HG03460 (cell line): ENCODE measurements around the gene KRT76.
"Not testable (repeated sequence)": the region's sequence is repeated elsewhere in the genome, so short reads cannot be mapped to it uniquely, and the experiment has no call there.

Experiments
- ATAC-seq: cut with Tn5 transposase; IDR thresholded peaks from one replicate; pipeline ENCODE4 v1.9.1; 2021; ENCODE audit not compliant: unreplicated experiment

KRT76 gene

GRCh38 chr12:52798003-52798670, 21.0 kb upstream of the KRT76 start:
- ATAC-seq, result no peak

DNA sequence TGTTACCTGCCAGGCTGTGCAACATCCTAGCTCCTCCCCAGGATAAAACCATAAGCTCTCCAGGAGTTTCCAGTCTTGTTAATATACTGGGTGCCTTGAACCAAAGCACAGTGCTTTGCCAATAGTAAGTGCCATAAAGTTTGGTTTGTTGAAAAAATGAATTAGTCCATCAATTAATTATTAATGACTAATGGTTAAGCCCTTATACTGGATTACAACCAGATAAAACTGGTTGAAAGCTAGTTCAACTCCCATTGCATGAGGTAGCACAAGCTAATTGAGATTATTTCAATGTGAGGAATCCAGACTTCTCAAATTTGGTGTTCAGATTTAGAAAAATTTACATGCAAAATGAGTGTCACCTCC, 20.4 kb upstream of the KRT76 start:
- no peak for ATAC-seq

GRCh38 chr12:52796839-52797528, 19.8 kb upstream of the KRT76 start:
- ATAC-seq, result no peak

DNA sequence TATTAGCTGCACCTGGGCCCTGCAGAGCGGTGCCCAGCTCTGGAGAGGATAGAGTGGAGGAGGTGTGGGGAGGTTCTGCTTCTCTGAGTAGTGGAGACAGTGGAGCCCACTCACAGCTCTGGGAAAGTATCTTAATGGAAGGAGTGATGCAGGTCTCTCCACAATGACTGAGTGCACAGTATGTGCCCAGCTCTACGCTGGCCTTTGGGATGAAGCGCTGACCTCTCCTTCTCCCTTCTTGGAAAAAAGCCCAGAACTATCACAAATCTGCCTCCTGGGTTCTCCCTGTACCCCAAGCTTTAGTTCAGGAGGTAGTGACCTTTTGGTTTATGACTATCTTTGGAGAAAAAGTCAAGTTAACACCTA, 19.3 kb upstream of the KRT76 start:
- no peak for ATAC-seq

GRCh38 chr12:52795694-52796428, 18.7 kb upstream of the KRT76 start, which contains the start of gene KRT3:
KRT3 (minus strand) TSS chr12:52796117; CDS start chr12:52796042, 75 bp downstream.
- no peak for ATAC-seq

GRCh38 chr12:52795332-52795674, 18.2 kb upstream of the KRT76 start:
- not testable (repeated sequence) for ATAC-seq

DNA sequence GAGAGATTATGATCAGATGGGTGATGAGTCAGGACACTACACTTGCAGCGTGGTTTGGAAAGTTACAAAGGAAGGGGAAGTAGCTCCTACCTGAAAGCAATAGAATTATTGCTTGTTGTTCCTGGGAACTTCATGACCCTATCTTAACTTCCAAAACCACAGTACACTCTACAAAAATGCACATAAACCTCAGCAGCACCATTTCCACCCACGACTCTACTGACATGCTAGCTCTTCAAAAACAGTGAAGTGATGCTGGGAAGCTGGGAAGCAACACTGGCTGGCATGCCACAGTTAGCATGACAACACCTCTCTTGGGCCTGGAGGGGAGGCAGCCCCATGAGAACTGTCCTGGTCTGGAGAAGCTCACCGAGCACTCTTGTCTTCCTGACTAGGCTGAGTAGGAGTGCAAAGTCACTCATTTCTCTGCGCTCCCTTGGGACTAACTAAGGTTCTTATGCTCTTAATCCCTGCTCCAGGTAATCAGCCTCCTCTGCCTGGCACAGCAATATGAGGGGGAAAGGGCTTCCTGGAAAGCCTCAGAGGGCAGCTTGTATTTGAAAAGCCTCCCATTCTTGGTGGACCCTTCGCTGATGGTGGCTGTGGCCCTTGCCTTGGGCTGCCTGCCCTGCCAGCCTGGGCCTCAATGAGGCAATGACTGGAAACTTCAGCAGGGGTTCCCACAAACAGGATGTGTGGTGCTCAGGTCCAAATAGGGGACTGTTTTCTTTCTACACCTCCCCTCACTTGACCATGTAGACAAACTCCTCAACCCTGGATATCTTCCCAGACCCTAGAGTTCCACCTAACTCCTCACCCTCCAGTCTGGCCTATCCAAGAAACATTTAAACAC, 17.6 kb upstream of the KRT76 start:
- ATAC-seq, result no peak

GRCh38 chr12:52792185-52793029, 15.3 kb upstream of the KRT76 start:
- ATAC-seq, result no peak

DNA sequence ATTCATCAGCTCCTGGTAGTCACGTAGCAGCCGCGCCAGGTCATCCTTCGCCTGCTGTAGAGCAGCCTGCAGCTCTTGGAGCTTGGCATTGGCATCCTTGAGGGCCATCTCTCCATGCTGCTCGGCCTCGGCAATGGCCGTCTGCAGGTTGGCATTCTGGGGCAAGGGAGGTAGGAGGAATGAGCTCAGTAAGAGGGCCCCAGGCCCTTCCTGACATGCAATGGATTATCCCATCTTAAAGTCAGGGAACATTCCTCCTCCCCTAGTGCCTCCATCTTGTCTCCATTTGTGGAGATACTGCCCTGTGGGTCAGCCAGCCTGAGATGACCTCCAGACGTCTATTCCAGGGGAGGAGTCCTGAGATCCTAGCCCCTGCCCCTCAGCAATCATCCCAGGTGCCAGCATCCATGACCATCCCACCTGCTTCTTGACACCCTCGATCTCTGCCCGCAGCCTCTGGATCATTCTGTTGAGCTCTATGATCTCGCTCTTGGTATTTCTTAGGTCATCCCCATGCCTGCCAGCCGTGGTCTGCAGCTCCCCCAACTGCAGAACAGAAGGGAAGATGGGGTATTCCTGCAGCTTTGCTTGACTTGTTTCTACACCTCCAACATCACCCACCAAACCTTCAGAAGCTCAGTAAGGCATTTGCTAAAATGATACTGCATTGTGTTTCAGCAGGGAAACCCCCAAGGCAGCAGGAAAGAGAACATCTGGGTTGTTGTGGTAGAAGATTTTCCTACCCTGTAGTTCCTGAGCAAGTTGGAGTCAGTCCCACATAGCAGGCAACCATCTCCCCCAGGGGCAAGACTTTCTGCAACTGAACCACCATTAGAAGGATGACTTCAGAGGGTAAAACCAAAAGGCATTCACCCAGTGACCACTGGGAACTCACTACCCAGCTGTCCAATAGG, 14.4 kb upstream of the KRT76 start:
- no peak for ATAC-seq

DNA sequence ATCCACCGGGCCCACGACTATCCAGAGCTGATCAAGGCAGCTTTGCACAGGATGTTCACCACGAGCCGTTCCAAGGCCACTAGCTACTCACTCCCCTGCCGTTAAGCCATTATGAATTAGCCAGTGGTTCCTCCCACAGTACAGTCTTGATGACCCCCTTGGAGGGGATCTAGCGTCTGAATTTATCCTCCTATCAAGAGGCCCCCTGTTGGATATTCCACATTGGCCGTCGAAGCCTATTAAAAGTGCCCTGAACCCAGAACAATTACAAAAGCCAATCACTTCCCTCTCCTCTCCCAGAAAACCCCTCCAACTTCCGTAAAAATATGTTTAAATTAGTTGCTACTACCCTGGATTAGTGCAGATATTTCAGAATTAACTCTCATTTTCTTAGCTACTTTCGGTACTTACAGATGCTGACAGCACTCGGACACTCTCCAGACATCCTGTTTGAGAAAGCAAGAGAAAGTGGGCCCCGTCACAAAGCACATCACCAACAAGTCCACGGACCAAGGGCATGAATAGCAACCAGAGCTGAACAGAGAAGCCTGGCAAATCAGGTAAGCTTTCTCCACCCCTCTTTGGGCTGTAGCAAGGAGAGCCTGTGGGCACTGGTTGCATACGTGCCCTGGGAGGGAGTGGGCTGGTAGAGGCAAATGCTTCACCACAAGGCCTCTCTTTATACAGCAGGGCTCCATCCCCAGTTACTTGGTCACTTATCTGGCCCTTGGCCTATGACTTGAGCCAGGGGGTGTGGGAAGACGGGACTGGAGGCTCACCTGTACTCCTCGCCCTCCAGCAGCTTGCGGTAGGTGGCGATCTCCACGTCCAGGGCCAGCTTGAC, 13.5 kb upstream of the KRT76 start:
- ATAC-seq, result no peak

- no peak for ATAC-seq
Measured at GRCh38 chr12:52789637-52790426, 12.7 kb upstream of the KRT76 start.

DNA sequence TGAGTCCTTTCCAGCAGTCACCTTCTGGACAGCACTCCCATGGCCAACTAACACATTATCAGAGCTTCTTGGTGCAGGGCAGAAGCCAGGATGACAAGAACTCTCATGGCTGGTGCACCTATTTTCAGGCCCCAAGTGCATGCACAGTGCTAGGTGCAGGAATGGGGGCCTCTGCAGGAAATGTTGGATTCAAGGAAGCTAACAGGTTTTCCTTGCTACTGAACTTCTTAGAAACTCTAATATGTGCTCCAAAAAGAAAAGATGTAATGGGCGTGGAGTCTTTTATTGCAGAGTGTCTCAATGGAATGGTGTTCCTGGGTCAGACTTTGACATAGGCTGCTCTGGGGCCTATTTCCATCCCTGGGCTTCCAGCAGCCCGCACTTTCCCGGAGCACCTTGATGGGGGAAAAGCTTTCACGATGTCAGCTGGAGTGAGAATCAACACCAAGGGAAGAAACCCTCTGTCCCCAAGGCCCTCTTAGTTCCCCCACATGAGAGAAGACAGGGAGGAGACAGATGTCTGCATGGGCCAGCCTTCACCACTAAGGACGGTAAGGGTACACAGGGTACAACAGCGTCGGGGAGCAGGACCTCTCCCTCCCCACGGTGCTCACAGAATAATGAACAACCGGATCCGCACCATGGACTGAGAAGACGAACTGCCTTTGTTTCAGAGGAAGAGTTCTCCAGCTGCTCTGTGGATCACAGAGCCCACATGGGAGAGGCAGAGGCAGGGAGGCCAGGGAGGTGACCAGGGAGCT, 11.9 kb upstream of the KRT76 start:
- no peak for ATAC-seq

DNA sequence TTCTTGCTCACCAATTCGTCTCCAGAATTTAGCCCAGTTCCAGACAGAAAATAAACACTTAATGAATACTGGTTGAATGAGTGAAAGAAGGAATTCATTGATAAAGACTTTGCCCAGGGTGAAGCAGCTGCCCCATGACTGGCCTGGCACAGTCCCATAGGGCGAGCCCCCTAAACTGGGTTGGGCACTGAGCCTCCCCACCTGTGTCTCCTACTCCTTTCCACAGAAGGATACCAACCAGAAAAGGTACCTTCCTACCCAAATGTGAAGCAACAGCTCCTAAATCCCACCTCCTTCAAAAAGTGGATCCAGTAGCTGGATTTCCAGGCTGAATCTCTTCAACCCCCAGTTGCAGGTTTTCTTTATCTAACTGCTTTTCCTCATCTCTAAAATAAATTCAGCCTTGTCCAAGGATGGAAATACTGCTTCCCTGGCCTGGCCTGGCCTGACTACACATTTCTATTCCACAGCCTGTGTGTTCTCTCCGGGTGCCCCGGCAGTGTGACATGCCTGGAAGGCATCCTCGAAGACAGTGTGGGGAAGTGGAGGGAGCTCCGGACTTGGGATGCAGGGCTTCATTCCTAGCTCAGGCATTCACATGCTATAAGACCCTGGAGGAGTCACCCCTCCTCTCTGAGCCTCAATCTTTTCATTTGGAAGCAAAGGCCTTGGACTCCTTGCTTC, 11.2 kb upstream of the KRT76 start:
- no peak for ATAC-seq

DNA sequence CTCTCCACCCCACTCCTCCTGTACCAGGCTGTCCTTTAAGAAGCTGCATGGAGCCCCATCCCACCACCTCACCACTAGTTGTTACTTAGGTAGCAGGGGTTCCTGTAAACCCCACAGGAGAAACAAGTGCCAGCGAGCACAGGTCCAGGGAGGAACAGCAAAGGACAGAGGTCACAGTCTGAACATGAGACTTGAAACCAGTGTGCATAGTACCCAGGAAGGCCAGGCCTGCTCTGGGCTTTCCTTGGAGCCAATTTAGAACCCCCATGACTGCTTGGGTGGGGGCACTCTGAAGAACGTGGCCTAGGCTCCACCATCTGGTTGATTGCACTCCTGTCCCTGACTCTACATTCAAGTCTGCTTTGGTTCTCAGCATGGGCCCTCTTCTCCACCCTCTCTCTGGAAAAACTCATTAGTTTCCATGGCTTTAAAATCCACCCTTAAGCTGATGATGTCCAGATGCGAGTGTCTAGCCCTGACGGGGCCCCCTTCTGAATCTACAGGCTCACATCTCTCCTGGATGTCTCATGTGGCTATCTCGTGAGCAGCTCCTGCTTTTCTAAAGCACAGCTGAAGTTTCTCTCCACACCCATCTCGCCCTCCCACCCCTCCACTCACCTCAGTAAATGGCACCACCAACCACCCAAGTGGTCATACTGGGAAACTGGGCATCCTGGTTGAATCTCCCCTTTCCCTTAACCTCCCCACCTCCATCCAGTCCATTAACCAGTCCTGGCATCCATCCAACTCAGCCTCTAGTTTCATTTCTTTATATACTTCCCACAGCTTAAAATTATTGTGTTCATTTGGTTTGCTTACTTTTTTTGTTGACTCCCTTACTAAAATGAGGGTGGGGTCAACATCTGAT, 10.4 kb upstream of the KRT76 start:
- no peak for ATAC-seq

DNA sequence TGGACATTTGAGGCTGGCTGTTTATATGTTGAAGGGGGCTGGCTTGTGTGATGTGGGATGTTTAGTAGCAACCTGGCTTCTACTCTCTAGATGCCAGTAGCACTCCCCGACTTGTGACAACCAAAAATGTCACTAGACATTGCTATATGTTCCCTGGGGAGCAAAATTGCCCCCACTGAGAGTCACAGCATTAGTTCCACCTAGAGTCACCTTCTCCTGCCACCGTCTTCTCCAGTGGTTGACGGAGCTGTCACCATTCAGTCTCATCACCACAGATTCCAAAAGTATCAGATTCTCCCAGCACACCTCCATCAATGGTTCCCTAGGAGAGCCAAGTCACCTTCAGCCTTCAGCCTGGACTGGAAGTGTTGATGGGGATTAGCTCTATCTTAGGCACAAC, 7.8 kb upstream of the KRT76 start:
- ATAC-seq, result no peak
